Measurements from ENCODE around the gene RBMXL2.

RBMXL2 gene

DNA sequence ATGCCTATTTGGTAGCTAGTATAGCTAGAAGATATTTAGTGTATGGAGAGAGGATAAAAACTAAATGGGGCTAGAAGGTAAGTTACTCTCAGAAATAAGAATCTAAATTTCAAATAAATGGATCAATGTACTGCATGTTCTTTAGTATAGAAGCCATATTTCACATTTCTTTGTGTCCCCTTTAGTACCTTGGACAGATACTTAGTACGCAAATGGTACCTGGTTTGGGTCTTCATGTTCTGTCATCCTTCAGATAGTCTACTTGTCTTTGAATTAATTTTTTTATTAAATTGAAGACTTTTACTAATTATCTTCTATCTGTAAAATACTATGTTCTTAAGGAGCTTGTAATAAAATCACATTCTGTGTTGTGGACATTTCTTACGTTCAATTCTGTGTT, 26.3 kb upstream of the RBMXL2 start:
- TF ChIP-seq, protein P1, sequence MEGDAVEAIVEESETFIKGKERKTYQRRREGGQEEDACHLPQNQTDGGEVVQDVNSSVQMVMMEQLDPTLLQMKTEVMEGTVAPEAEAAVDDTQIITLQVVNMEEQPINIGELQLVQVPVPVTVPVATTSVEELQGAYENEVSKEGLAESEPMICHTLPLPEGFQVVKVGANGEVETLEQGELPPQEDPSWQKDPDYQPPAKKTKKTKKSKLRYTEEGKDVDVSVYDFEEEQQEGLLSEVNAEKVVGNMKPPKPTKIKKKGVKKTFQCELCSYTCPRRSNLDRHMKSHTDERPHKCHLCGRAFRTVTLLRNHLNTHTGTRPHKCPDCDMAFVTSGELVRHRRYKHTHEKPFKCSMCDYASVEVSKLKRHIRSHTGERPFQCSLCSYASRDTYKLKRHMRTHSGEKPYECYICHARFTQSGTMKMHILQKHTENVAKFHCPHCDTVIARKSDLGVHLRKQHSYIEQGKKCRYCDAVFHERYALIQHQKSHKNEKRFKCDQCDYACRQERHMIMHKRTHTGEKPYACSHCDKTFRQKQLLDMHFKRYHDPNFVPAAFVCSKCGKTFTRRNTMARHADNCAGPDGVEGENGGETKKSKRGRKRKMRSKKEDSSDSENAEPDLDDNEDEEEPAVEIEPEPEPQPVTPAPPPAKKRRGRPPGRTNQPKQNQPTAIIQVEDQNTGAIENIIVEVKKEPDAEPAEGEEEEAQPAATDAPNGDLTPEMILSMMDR (IDR thresholded peaks at IDR 0.05; ENCODE audit: low read depth, low read length, missing control alignments), result no peak
- no peak for DNase-seq (ENCODE audit: low read depth)
- no peak overlapping the region for H3K4me3 ChIP-seq (ENCODE audit: low read depth, low read length)

DNA sequence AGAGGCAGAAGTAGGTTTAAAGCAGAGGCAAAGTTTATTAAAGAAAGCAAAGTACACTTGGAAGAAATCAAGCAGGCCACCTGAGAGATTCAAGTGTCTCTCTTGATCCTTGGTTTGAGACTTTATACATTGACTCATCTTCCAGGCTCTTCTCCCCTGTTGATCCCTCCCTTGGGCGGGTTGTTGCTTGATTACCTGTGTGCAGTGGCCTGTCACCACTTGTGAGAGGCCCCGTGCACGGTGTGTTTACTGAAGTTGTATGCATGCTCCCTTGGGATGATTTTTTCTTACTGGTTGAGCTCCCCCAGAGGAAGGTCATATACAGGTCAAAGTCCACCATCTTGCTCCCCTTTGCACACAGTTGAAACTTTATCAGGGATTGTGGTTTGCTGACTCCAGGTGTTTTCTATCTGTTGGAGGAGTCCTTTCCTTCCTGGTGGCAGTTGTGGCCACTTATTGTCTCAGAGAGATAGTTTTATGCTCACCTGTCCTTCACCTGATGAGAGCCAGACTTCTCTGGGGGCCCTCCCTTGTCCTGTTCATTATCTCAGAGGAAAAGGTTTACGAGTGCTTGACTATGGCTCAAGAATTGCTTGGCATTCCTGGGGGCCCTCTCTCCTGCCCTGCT, 16.3 kb upstream of the RBMXL2 start:
- no peak for DNase-seq (ENCODE audit: low read depth)
- no peak overlapping the region for H3K4me3 ChIP-seq (ENCODE audit: low read depth, low read length)
- TF ChIP-seq, protein P1 (IDR thresholded peaks at IDR 0.05; ENCODE audit: low read depth, low read length, missing control alignments), result no peak

DNA sequence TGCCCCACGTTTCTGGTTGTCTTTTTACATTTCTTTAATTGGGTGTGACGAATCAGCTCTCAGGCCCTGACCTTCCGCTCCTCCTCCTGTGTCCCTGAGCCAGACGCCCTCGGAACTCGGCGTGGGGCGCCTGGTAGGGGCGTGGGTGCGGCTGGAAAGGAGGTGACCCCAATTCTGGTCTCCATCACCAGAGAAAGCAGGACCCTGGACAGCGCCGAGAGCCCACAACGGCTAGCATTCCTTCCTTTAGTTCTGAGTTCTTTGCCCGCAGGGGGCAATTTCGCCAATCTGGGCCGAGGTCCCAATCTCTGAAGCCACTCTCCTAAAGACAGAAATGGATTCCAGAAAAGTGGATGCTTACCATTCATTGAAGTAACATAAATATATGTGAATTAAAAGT, 11.7 kb upstream of the RBMXL2 start:
- H3K4me3 ChIP-seq (ENCODE audit: low read depth, low read length), result no peak overlapping the region
- TF ChIP-seq, protein P1 (IDR thresholded peaks at IDR 0.05; ENCODE audit: low read depth, low read length, missing control alignments), result no peak
- no peak for DNase-seq (ENCODE audit: low read depth)

DNA sequence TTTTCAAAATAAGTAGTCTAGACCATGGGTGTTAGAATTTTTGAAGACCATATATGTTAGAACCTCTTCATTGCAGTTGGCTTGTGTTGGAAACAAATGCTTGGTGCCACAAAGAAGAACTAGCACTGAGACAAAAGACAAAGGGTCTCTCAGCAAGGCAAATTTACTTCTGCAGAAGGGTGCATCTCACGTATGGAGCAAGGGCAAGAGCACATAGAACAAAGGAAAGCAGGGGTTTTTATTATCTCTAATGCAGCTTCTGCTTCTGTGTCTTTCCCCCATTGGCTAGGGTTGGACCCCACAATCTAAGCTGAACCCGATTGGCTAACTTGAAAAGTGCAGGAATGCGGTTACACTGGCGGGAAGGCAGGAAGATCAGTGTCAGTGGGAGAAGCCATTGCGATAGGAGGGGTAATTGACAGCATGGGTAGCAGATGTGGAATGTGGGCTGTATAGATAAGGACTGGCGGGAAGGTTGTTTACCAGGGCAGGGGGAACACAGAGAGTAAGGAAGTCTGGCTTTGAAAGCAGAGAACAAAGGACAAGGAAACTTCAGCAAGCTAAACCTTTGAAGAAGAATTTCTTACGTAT, 9.2 kb upstream of the RBMXL2 start:
- H3K4me3 ChIP-seq (ENCODE audit: low read depth, low read length), result no peak overlapping the region
- no peak for DNase-seq (ENCODE audit: low read depth)
- TF ChIP-seq, protein P1 (IDR thresholded peaks at IDR 0.05; ENCODE audit: low read depth, low read length, missing control alignments), result no peak

DNA sequence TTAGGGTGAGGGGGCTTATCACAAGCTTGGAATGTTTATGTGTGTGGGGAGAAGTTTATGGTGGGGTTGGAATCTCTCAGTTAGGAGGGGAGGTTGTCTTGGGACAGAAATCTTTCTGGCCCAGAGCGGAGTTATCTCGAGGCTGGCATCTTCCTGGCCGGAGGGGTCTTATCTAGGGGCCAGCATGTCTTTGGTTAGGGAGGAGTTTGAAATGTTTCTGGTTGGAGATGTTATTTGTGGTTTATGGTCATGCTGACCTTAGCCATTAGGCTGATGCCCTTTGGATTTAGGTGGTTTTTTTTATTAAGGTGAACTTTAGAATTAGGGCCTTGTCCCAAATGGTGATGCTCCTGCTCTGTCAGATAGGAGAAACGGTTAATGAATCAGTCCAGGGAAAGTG, 7.9 kb upstream of the RBMXL2 start:
- TF ChIP-seq, protein P1 (IDR thresholded peaks at IDR 0.05; ENCODE audit: low read depth, low read length, missing control alignments), result no peak
- H3K4me3 ChIP-seq (ENCODE audit: low read depth, low read length), result no peak overlapping the region
- DNase-seq (ENCODE audit: low read depth), result no peak

DNA sequence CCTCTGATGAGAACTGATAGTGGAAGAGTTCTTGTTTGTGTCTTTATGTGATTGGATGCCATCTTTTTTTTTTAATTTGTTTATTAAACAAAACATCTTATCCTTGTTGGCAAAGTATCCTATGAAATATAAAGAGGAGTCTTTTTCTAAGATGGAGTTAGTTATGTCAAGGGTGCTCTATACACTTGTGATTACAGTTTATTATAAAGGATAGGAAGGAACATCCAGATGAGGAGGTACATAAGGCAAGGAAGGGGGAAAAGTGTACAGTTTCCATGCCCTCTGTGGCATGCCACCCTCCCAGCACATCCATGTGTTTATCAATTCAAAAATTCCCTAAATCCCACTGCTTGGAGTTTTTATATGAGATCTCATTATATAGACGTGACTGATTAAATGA, 7.4 kb upstream of the RBMXL2 start:
- TF ChIP-seq, protein P1 (IDR thresholded peaks at IDR 0.05; ENCODE audit: low read depth, low read length, missing control alignments), result no peak
- no peak overlapping the region for H3K4me3 ChIP-seq (ENCODE audit: low read depth, low read length)
- DNase-seq (ENCODE audit: low read depth), result no peak

Measured in GM12864 (cell line).